22Rv1 (cell line): Measurements from ENCODE around the gene FBXO28.

Experiments used
- ZFX ChIP-seq: fragments of 450-650 bp; IDR thresholded peaks from 2 replicates; pipeline ENCODE4 v1.6.1; 2017; ENCODE audit warnings: antibody characterized with exemption, borderline replicate concordance
- TF ChIP-seq, protein P1 (sequence below): fragments of 450-650 bp; IDR thresholded peaks from 2 replicates; pipeline ENCODE4 v1.5.1; 2017; ENCODE audit warnings: mild to moderate bottlenecking

DNA sequence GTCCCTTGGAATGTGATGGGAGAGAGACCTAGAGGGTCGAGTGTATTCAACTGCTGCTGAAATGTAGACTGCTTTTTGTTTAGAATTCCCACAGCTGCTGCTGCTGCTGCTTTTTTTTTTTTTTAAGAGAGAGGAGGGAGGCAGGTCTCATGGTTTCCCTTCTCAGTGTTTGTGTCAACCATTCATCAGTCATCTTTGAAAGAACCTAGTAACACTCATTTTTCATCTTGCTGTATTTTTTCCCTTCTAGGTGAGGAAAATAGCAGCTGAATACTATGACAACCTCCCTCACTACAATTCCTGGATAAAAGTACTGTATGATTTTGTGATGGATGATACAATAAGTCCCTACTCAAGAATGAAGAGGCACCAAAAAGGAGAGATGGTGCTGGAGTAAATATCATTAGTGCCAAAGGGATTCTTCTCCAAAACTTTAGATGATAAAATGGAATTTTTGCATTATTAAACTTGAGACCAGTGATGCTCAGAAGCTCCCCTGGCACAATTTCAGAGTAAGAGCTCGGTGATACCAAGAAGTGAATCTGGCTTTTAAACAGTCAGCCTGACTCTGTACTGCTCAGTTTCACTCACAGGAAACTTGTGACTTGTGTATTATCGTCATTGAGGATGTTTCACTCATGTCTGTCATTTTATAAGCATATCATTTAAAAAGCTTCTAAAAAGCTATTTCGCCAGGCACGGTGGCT is 78.3 kb downstream of the FBXO28 start:
- TF ChIP-seq, protein P1, sequence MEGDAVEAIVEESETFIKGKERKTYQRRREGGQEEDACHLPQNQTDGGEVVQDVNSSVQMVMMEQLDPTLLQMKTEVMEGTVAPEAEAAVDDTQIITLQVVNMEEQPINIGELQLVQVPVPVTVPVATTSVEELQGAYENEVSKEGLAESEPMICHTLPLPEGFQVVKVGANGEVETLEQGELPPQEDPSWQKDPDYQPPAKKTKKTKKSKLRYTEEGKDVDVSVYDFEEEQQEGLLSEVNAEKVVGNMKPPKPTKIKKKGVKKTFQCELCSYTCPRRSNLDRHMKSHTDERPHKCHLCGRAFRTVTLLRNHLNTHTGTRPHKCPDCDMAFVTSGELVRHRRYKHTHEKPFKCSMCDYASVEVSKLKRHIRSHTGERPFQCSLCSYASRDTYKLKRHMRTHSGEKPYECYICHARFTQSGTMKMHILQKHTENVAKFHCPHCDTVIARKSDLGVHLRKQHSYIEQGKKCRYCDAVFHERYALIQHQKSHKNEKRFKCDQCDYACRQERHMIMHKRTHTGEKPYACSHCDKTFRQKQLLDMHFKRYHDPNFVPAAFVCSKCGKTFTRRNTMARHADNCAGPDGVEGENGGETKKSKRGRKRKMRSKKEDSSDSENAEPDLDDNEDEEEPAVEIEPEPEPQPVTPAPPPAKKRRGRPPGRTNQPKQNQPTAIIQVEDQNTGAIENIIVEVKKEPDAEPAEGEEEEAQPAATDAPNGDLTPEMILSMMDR, result no peak
- no peak for TF ChIP-seq ZFX
